ENCODE results near the gene PODXL2.

Gene PODXL2

GRCh38 chr3:127709320-127710060 is 80.5 kb downstream of the PODXL2 start:
- TF ChIP-seq CTCF (IDR thresholded peaks at IDR 0.05; ENCODE audit: low read depth, low read length, missing control alignments): no peak
- DNase-seq: no peak
- no peaks in the 10 kb centered on the region for H3K27me3 ChIP-seq (replicated peaks)
- in situ Hi-C loops (cut with HindIII; ENCODE audit: low pct_ligation_motif_present, low sequenced_read_pairs): no loop called here
- no peaks in the 10 kb centered on the region for H3K36me3 ChIP-seq (replicated peaks)
- H3K4me3 ChIP-seq (ENCODE audit: low read depth, low read length): no peak overlapping the region
- no peak overlapping the region for H3K27ac ChIP-seq

DNA sequence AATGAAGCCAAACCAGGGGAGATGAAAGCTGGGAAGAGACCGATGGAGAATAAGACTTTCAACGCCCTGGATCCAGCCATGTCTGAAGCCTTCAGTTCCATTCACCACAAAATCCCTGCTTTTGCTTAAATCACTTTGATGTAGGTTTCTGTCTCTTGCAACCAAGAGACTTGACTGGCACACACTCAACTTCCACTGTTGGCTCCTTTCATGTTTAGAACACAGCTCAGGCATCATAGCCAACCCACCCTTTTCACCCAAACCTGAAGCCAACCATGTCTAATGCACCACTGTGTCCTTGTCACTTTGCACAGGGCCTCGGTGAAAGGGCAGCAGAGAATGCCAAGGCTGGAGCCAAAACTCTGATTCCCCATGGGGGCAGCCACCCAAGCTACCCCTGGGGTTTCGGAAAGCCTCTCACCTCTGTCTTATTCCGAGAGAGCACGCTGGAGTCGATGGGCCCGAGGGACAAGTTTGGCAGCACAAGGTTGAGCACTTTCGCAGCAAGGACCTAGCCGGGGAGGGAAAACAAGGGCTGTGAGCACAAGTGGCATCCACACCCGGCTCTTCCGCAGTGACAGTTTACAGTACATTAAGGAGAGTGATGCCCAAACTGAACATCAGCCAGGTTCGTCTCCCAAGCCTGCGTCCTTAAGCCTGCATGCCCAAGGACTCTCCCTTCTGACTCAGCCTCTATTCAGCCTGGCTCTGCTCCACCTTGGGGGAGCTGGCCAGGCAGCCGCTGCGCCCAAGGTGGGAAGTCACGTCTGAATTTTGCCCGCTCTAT is 81.4 kb downstream of the PODXL2 start:
- H3K36me3 ChIP-seq (replicated peaks): no peaks in the 10 kb centered on the region

DNA sequence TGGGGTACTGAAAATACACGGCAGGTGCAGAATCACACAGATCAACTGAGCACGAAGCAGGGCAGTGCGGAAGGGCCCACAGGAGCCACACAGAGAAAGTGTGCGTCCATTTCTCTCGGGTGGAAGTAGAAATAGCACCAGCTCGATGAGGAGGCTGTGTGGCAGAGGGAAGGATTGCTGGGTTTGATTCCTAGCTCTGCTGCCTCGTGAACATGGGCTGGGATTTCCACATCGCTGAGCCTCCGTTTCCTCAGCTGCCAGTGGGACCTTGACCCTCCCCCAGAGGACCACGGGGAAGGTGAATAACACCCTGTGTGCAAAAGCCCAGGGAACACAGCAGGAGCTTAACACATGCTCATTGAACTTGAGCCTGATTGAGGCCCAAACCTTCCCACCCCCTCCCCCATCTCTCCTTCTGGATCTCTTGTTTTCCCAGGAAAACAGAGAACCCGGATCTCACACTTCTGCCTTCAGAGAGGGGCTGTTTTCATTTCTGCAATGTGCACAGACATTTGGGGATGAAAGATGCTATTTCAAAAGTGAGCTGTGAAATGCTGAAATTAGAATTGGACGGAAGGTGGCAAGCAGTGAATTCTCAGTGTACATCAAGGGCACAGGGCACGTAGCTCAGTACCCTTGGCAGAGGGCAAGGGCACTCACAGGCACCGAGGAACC is 82.2 kb downstream of the PODXL2 start:
- TF ChIP-seq CTCF (IDR thresholded peaks at IDR 0.05; ENCODE audit: low read depth, low read length, missing control alignments): no peak
- H3K27me3 ChIP-seq (replicated peaks): no peaks in the 10 kb centered on the region
- no peak for DNase-seq
- H3K27ac ChIP-seq: no peak overlapping the region
- H3K4me3 ChIP-seq (ENCODE audit: low read depth, low read length): no peak overlapping the region
- in situ Hi-C loops (cut with HindIII; ENCODE audit: low pct_ligation_motif_present, low sequenced_read_pairs): no loop called here
- no peaks in the 10 kb centered on the region for H3K36me3 ChIP-seq (replicated peaks)

More for the DNA sequence above, 81.4 kb downstream of the PODXL2 start:
- Histone ChIP-seq H3K27ac (no peak overlapping the region), H3K4me3 (ENCODE audit: low read depth, low read length) (no peak overlapping the region), H3K27me3 (replicated peaks) (no peaks in the 10 kb centered on the region)
- no peak for TF ChIP-seq CTCF (IDR thresholded peaks at IDR 0.05; ENCODE audit: low read depth, low read length, missing control alignments)
- in situ Hi-C loops (cut with HindIII; ENCODE audit: low pct_ligation_motif_present, low sequenced_read_pairs): no loop called here
- DNase-seq: no peak

- H3K36me3 ChIP-seq (replicated peaks): no peaks in the 10 kb centered on the region
- H3K27me3 ChIP-seq (replicated peaks): no peaks in the 10 kb centered on the region
- no peak overlapping the region for H3K4me3 ChIP-seq (ENCODE audit: low read depth, low read length)
- no peak overlapping the region for H3K27ac ChIP-seq
- DNase-seq: no peak
- TF ChIP-seq CTCF (IDR thresholded peaks at IDR 0.05; ENCODE audit: low read depth, low read length, missing control alignments): no peak
- in situ Hi-C loops (cut with HindIII; ENCODE audit: low pct_ligation_motif_present, low sequenced_read_pairs): no loop called here
These were observed 82.9 kb downstream of the PODXL2 start for GRCh38 chr3:127711896-127712295.

DNA sequence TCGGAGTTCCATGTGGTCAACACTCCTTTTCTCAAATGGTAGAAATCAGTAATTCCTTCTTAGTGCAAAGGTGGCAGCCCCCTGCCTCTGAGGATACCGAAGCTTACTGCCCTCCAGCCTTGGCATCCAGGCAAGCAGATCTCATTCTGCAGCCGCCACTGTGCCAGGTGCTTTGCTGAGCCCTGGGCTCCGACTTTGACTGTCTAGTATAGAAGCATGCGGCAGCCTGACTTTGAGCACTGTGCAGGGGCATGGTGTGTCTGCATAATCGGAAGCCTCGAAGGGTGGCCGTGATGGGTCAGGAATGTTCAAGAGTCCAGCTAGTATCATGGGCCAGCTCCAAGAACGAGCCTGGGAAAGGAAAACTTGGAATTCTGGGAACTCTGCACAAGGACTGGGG is 83.5 kb downstream of the PODXL2 start:
- TF ChIP-seq CTCF (IDR thresholded peaks at IDR 0.05; ENCODE audit: low read depth, low read length, missing control alignments): no peak
- no peak overlapping the region for H3K4me3 ChIP-seq (ENCODE audit: low read depth, low read length)
- no peak overlapping the region for H3K27ac ChIP-seq
- H3K27me3 ChIP-seq (replicated peaks): no peaks in the 10 kb centered on the region
- no peaks in the 10 kb centered on the region for H3K36me3 ChIP-seq (replicated peaks)
- in situ Hi-C loops (cut with HindIII; ENCODE audit: low pct_ligation_motif_present, low sequenced_read_pairs): no loop called here
- DNase-seq: no peak
